Measurements from ENCODE around the gene NDUFAB1. TPM values are rescaled to one million over a fixed set of nuclear protein-coding genes. Genes with fewer than 3 reads are reported as not detected.

Gene NDUFAB1
- total and polyA plus RNA-seq, 2 of the 13 experiments (the other 11 are each of a cell fraction or from before 2014, with no cell fraction given), result 221 to 601 TPM

GRCh38 chr16:23595951-23596720 lies at the start of gene NDUFAB1 (continued):
- peak; percentile 87; the same call in 1 of the 2 replicates for TF ChIP-seq TSC22D2 (CRISPR knock-in tag; IDR thresholded peaks at IDR 0.05; ENCODE audit: borderline replicate concordance)
- 0 out of 2 replicates have a peak, but pooled peaks have one; percentile 44 for TF ChIP-seq TEAD2 (CRISPR knock-in tag; IDR thresholded peaks at IDR 0.05)
- no peak for TF ChIP-seq CSRNP2 (CRISPR knock-in tag; conservative IDR thresholded peaks at IDR 0.05; ENCODE audit: low read depth)
- TF ChIP-seq HOMEZ (CRISPR knock-in tag; IDR thresholded peaks at IDR 0.05; ENCODE audit: low read depth), result peak; percentile 96
- no peak for TF ChIP-seq SRSF4 (IDR thresholded peaks at IDR 0.05; ENCODE audit: low read depth, low read length, poor library complexity, severe bottlenecking)
- TF ChIP-seq MTERF4 (CRISPR knock-in tag; IDR thresholded peaks at IDR 0.05), result 0 out of 2 replicates have a peak, but pooled peaks have one; percentile 90
- TF ChIP-seq ZFP90 (CRISPR knock-in tag; IDR thresholded peaks at IDR 0.05; ENCODE audit: borderline replicate concordance), result peak; percentile 92
- peak; percentile 89; the same call in 1 of the 2 replicates for TF ChIP-seq ZNF839 (CRISPR knock-in tag; IDR thresholded peaks at IDR 0.05; ENCODE audit: borderline replicate concordance)
- TF ChIP-seq SP5 (CRISPR knock-in tag; IDR thresholded peaks at IDR 0.05; ENCODE audit: borderline replicate concordance, low read depth), result peak; percentile 26; the same call in 1 of the 2 replicates
- TF ChIP-seq RFX1 (IDR thresholded peaks at IDR 0.05), result peak; percentile 76
- no peak for TF ChIP-seq MBNL3 (CRISPR knock-in tag; conservative IDR thresholded peaks at IDR 0.05)
- TF ChIP-seq KDM5B (CRISPR knock-in tag; IDR thresholded peaks at IDR 0.05; ENCODE audit: borderline replicate concordance), result peak; percentile 96
- peak; percentile 86; the same call in 1 of the 2 replicates for TF ChIP-seq ZBTB43 (CRISPR knock-in tag; conservative IDR thresholded peaks at IDR 0.05)
- 0 out of 2 replicates have a peak, but pooled peaks have one; percentile 66 for TF ChIP-seq ZNF10 (CRISPR knock-in tag; IDR thresholded peaks at IDR 0.05; ENCODE audit: borderline replicate concordance, low read depth)
- TF ChIP-seq PHF8 (CRISPR knock-in tag; IDR thresholded peaks at IDR 0.05), result peak; percentile 99
- TF ChIP-seq ZNF234 (CRISPR knock-in tag; conservative IDR thresholded peaks at IDR 0.05), result no peak
- TF ChIP-seq ARNTL (CRISPR knock-in tag; IDR thresholded peaks at IDR 0.05), result peak; percentile 89
- peak; percentile 84; the same call in 1 of the 2 replicates for TF ChIP-seq DZIP1 (CRISPR knock-in tag; IDR thresholded peaks at IDR 0.05)
- TF ChIP-seq ZNF414 (CRISPR knock-in tag; IDR thresholded peaks at IDR 0.05), result peak; percentile 99

Measured in HepG2 (cell line).